NCI-H1105 (cell line): Measurements from ENCODE around the gene IL12A.
A peak's percentile ranks its signal among the peaks of the same experiment; 100 is the strongest.

Experiments used
- DNase-seq: peaks from one replicate; lab custom pipeline; 2025; lab: John Stamatoyannopoulos, UW

The IL12A gene

GRCh38 chr3:160027541-160028195 is 39.0 kb downstream of the IL12A start:
- no peak for DNase-seq

- DNase-seq, result no peak
These were observed 47.1 kb downstream of the IL12A start for GRCh38 chr3:160035757-160036156.

- peak; percentile 81 for DNase-seq
These were observed 50.4 kb downstream of the IL12A start for GRCh38 chr3:160038862-160039562.

- no peak for DNase-seq
These were observed 51.5 kb downstream of the IL12A start for GRCh38 chr3:160040181-160040580.

- no peak for DNase-seq
These were observed 52.8 kb downstream of the IL12A start for GRCh38 chr3:160041465-160041864.

- no peak for DNase-seq
These were observed 55.5 kb downstream of the IL12A start for GRCh38 chr3:160044121-160044520.
